HG03139 (cell line): Measurements from ENCODE around the gene KIAA1755.

Experiments used
- ATAC-seq: cut with Tn5 transposase; IDR thresholded peaks from one replicate; pipeline ENCODE4 v1.9.1; 2021; ENCODE audit not compliant: unreplicated experiment

KIAA1755 gene

DNA sequence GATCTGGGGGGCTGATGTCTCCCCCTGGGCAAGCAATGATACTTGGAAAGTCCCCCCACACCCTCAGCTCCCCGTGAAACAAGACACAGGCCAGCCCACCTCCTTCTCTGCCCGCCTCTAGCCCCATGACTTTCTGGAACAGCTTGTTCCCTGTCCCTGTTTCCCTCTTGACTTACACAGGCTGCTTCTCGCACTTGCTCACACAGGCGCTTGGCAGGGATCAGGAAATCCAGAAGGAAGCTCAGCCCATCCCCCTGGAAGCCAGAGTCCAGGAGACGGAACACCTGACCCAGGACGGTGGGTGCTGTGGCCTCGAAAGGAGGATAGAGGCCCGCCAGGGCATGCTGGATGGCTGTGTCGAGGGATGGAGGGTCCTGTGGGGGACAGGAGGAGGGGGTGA, 14.8 kb downstream of the KIAA1755 start:
- ATAC-seq: no peak

DNA sequence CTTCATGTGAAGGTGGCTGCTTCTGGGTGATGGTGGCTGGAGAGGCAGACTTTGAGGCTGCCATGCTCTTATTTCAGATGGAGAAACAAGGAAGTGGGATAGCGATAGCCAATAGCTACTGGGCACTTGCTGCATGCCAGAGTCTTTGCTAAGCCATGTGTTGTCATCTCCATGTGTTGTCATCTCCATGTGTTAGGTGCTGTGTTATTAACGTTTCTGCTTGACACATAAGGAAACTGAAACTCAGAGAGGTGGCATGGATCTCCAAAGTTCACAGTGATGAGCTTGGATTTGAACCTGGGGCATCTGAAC, 16.9 kb downstream of the KIAA1755 start:
- ATAC-seq: no peak

GRCh38 chr20:38242848-38243708, 17.5 kb downstream of the KIAA1755 start:
- no peak for ATAC-seq

DNA sequence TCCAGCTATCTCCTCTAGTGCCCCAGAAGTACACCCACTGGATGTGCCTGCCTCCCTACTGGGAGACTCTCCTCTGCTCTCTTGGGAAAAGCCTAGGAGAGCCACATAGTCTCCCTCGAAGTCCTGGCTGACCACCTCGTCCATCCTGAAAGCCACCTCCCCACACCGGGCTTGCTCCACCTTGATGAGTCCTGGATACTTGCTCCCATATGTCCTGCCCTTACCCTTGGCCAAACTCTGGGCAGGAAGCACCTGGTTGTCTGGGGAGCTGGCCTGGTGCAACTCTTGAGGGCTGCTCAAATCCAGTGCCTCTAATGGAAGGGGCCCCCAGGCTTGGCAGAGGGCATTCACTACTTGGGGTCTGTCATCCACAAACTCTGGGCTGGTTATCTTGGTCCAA, 19.3 kb downstream of the KIAA1755 start:
- no peak for ATAC-seq

- ATAC-seq: no peak
These were observed 21.1 kb downstream of the KIAA1755 start for GRCh38 chr20:38239441-38239840.

- ATAC-seq: no peak
These were observed 21.7 kb downstream of the KIAA1755 start for GRCh38 chr20:38238829-38239228.

GRCh38 chr20:38237381-38237780, 23.2 kb downstream of the KIAA1755 start:
- no peak for ATAC-seq

GRCh38 chr20:38231531-38232121, 28.9 kb downstream of the KIAA1755 start:
- ATAC-seq: no peak

GRCh38 chr20:38230957-38231526, 29.5 kb downstream of the KIAA1755 start:
- ATAC-seq: no peak

DNA sequence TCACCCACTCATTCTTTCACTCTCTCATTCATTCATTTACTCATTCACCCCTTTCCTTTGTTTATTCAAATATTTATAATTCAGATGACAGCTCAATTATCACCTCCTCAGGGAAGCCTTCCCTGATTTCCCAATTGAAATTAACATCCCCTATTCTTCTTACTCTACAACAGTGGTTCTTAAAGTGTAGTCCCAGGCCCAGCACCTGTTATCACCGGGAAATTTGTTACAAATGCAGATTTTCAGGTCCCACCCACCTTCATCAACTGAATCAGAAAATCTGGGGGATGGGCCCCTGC, 30.3 kb downstream of the KIAA1755 start:
- no peak for ATAC-seq

- ATAC-seq: no peak
These were observed 30.9 kb downstream of the KIAA1755 start for GRCh38 chr20:38229376-38230252.

DNA sequence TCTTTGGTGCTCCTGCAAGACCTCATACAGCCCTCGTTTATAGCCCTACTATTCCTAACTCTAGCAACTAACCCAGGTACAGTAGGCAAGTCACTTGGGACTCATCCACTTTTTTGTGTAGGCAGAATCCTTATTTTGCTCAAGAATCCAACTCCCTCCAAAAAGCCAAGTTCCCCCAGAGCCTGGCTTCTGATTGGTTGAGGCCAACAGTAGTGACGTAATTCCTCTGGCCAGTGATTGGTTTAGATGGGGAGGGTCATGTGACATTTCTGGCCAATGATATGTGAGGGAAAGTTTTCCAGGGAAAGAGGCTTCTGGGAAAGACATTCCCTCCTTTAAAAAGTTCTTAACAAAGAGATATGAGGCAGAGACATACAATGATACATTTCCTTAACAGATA, 32.1 kb downstream of the KIAA1755 start:
- ATAC-seq: no peak

DNA sequence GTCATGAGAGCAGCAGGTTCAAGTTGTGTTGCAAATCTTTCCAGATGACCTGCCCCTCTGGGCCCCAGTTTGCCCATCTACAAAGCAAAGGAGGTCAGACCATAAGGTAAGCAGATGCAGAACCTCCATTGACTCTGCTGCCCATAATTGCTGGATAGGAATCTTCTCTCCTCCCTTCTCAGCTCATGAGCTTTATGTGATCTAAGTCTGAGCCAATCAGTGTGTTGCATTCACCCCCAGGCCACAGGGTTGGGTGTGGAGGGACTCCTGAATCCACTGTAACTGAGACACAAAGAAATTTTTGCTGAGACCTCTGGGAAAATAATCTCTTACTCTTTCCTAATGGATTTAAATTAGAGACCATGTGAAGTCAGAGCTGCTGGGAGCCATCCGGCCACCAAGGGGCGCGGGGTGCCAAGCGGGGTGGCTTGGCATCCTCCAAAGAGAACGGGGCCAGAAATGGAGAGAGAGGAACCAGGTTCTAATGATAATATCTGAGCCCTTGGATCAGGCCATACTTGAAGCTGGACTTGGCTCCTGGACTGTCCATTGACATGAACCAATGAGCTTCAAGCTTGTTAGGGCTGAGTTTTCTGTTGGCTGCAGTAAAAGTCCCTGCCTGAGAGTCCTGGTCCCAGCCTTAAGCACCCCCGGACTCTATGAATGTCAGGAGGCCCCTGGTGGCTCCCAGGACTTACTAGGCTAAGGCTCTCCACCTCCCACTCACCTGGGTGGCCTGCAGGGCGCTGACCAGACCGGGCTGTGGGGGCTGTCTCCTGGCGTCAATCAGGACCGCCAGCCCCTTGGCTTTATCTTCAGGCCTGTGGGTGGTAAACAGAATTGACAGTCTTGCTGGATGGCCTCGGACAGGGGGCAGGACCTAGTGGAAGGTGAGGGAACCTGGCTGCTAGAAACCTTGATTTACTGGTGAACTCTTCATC, 32.8 kb downstream of the KIAA1755 start:
- no peak for ATAC-seq

- ATAC-seq: no peak
These were observed 34.0 kb downstream of the KIAA1755 start for GRCh38 chr20:38226553-38226952.

- no peak for ATAC-seq
These were observed 34.7 kb downstream of the KIAA1755 start for GRCh38 chr20:38225900-38226263.

DNA sequence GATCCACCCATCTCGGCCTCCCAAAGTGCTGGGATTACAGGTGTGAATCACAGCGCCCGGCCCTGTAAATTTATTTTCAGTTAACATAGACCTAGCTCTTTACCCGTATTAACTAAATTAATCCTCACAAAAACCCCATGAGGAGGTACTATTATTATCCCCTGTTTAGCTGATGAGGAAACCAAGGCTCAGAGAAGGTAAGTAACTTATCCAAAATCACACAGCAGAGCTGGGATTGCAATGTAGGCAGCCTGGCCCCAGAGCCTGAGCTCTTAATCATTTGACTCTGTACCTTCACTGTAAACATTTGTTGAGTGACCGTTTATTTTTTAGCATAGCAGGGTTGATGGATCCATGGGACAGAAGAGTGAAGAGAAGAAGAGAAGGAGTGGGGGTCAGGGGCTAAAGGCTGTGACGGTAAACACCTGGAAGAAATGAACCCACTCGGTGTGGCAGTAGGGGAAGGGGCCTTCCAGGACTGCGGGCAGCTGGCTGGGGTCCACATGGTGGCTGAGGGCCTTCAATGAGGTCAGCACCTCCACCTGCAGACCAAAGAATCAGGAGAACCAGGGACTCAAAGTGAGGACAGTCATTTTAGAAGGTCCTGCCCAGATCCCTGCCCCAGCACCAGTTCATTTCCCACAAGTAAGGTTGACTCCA, 35.2 kb downstream of the KIAA1755 start:
- ATAC-seq: no peak

- no peak for ATAC-seq
These were observed 36.0 kb downstream of the KIAA1755 start for GRCh38 chr20:38224531-38224930.

DNA sequence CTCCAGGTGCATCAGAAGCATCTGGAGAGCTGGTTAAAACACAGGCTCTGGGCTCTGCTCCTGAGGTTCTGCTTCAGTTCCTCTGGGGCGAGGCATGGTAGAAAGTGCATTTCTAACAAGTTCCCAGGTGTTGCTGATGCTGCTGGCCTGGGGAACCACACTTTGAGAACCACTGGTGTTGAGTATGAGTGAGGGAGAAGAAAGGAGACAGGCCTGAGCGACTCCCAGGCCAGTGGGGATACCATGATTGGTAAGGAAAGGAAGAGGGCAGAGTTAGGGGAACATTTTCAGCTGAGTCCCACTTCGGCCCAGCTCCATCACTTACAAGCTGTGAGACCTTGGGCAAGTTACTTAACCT, 36.8 kb downstream of the KIAA1755 start:
- no peak for ATAC-seq

- ATAC-seq: no peak
These were observed 37.4 kb downstream of the KIAA1755 start for GRCh38 chr20:38222923-38223742.
